GM12874 (cell line): ENCODE data around the gene CD28.

Experiments
- CTCF ChIP-seq: IDR thresholded peaks from 2 replicates; pipeline ENCODE4 v1.5.1; 2011; ENCODE audit warnings: low read depth, mild to moderate bottlenecking, control low read depth, low read length, moderate library complexity; ENCODE audit not compliant: insufficient read depth

CD28 gene

GRCh38 chr2:203709416-203710040 lies 3.1 kb downstream of the CD28 start:
- no peak for TF ChIP-seq CTCF

GRCh38 chr2:203710226-203710625 lies 3.8 kb downstream of the CD28 start:
- no peak for TF ChIP-seq CTCF

- TF ChIP-seq CTCF: no peak
Measured at GRCh38 chr2:203710952-203711351, 4.5 kb downstream of the CD28 start.

- no peak for TF ChIP-seq CTCF
Measured at GRCh38 chr2:203711399-203711798, 5.0 kb downstream of the CD28 start.

GRCh38 chr2:203713381-203713780 lies 6.9 kb downstream of the CD28 start:
- no peak for TF ChIP-seq CTCF

- no peak for TF ChIP-seq CTCF
Measured at GRCh38 chr2:203714112-203714511, 7.7 kb downstream of the CD28 start.

GRCh38 chr2:203715744-203716143 lies 9.3 kb downstream of the CD28 start:
- TF ChIP-seq CTCF: no peak
